Heart left ventricle (tissue), 13 donors: ENCODE results near the gene ALDH4A1.

Experiments
- CTCF ChIP-seq, 12 donors: fragments of 200-600 bp; sonication (generic) in 4 of 12; IDR thresholded peaks; one replicate each; pipeline versions ENCODE4 v1.5.0 to v1.8.0; 2018 to 2022; ENCODE audit warnings: antibody characterized with exemption in 12 of 12, mild to moderate bottlenecking in 5 of 12
- POLR2A ChIP-seq, 2 donors: fragments of 450-650 bp; IDR thresholded peaks; one replicate each; pipeline ENCODE4 v1.6.1; 2017; ENCODE audit warnings: antibody characterized with exemption in 2 of 2, mild to moderate bottlenecking in 2 of 2, moderate library complexity in 2 of 2
- donor health status: ischemic (EF 13 %, LVEDD 7.1; RV severe dilation, severe dysfunction).
- donor health status: DM: no; HTN: yes; CAD: no.
- donor health status: DM: no; HTN: no; CAD: no.
- donor health status: ischemic (EF 25% LVEDD 6.9; RV normal size, moderate dysfunction).
- donor health status: ischemic (EF 25% LVEDD 5.7; RV mildly dilated, moderate dysfunction).
- donor health status: ischemic (EF 35%, LVEDD 5.7; RV mildly dilated, moderate dysfunction).
- donor health status: nonischemic (EF 11% LVEDD 7.7; RV severe dilation, severe dysfunction).
- donor health status: DM: yes; HTN: yes; CAD: no.
- donor health status: PGD.
- donor health status: ischemic (EF 29% LVEDD 5.4; RV normal size, mild dysfunction).
- donor health status: nonischemic (EF 23%, LVEDD 6.1; RV moderate dilation, normal function).

- TF ChIP-seq CTCF (IDR thresholded peaks at IDR 0.05) (no peak), POLR2A (IDR thresholded peaks at IDR 0.05) (no peak)
Observed at GRCh38 chr1:18927654-18928272, 25.4 kb upstream of the ALDH4A1 start.
